GM12878 (cell line): ENCODE measurements around the gene TTC16. TPM values are rescaled to one million over a fixed set of nuclear protein-coding genes. Genes with fewer than 3 reads are reported as not detected.

Source experiments
- ATAC-seq: fragments of 200-7000 bp; cut with Tn5 transposase; 3 replicates; pipeline ENCODE4 v1.9.1; 2020; ENCODE audit warnings: mild to moderate bottlenecking, moderate library complexity
- BruUV-seq: library from RNA; stranded (reverse); fragments of 400-500 nt; replicated peaks from 2 replicates; lab custom pipeline; 2021; lab: Mats Ljungman, UMichigan
- CTCF ChIA-PET: fragments of 300-600 bp; sonication (Branson Sonifier 250); formaldehyde crosslinking; extraction: SDS; loops from one replicate; lab custom pipeline; 2021; ENCODE audit warnings: inconsistent platforms; lab: Yijun Ruan, JAX
- POLR2A ChIA-PET: fragments of 350-600 bp; formaldehyde crosslinking; extraction: SDS; loops from one replicate; lab custom pipeline; 2021; ENCODE audit warnings: inconsistent platforms; lab: Charles Lee
- RAD21 ChIA-PET: fragments of 300-600 bp; sonication (Branson Sonifier 250); formaldehyde crosslinking; loops from one replicate; lab custom pipeline; 2023; ENCODE audit warnings: antibody characterized with exemption; ENCODE audit not compliant: unreplicated experiment; lab: Charles Lee
- SMC1A ChIA-PET: fragments of 300-600 bp; sonication (Branson Sonifier 250); formaldehyde crosslinking; loops from one replicate; lab custom pipeline; 2023; ENCODE audit not compliant: unreplicated experiment, uncharacterized antibody; lab: Charles Lee
- DNase-seq: peaks from one replicate; pipeline ENCODE4 v3.0.0-alpha.2; 2011; ENCODE audit warnings: low read depth, low spot score
- FAIRE-seq: peaks from 3 replicates; lab custom pipeline; 2011; peaks lifted over from hg19 to GRCh38; lab: Jason Lieb, UNC
- H2AFZ ChIP-seq: 2 replicates; pipeline ENCODE4 v1.6.0; 2011; ENCODE audit warnings: low read depth, low read length, control low read depth; ENCODE audit not compliant: control insufficient read depth
- H3K27ac ChIP-seq: 2 replicates; pipeline ENCODE4 v1.5.1; 2011; ENCODE audit warnings: control low read depth; ENCODE audit not compliant: control insufficient read depth, insufficient read depth
- H3K27me3 ChIP-seq, 2 experiments: replicated peaks in 1 of 2; 2 replicates each; pipeline versions ENCODE4 v1.6.0 to v1.6.1; 2011; ENCODE audit warnings: low read length in 1 of 2; ENCODE audit not compliant: control insufficient read depth in 2 of 2, insufficient read depth in 2 of 2
- H3K36me3 ChIP-seq, 2 experiments: 2 replicates each; pipeline ENCODE4 v1.5.1; 2011; ENCODE audit warnings: low read length in 1 of 2; ENCODE audit not compliant: control insufficient read depth in 2 of 2, insufficient read depth in 2 of 2
- H3K4me1 ChIP-seq: 2 replicates; pipeline ENCODE4 v1.6.1; 2011; ENCODE audit warnings: mild to moderate bottlenecking, low read length, moderate library complexity, mixed read lengths; ENCODE audit not compliant: control insufficient read depth, insufficient read depth
- H3K4me2 ChIP-seq: 2 replicates; pipeline ENCODE4 v1.6.0; 2011; ENCODE audit warnings: control low read depth; ENCODE audit not compliant: control insufficient read depth, insufficient read depth
- H3K4me3 ChIP-seq: fragments of 200-600 bp; sonication (generic); 2 replicates; pipeline ENCODE4 v1.5.1; 2016
- H3K79me2 ChIP-seq: 2 replicates; pipeline ENCODE4 v1.6.0; 2011; ENCODE audit warnings: low read length; ENCODE audit not compliant: control insufficient read depth, insufficient read depth
- H3K9ac ChIP-seq: 2 replicates; pipeline ENCODE4 v1.8.0; 2011; ENCODE audit warnings: low read length, control low read depth, mixed read lengths; ENCODE audit not compliant: control insufficient read depth, insufficient read depth
- H3K9me3 ChIP-seq: replicated peaks from 3 replicates; pipeline ENCODE4 v1.5.1; 2011; ENCODE audit warnings: mild to moderate bottlenecking, low read length; ENCODE audit not compliant: control insufficient read depth, insufficient read depth
- H4K20me1 ChIP-seq: 2 replicates; pipeline ENCODE4 v1.6.0; 2011; ENCODE audit not compliant: control insufficient read depth, insufficient read depth
- EGR1 ChIP-seq, 2 experiments: IDR thresholded peaks; 1 replicate in 1 of 2; 2 replicates in 1 of 2; pipeline ENCODE4 v1.6.1; 2011 to 2012; ENCODE audit warnings: low read depth in 2 of 2, low read length in 2 of 2, borderline replicate concordance in 1 of 2, mild to moderate bottlenecking in 1 of 2, moderate library complexity in 1 of 2
- ESRRA ChIP-seq: IDR thresholded peaks from 2 replicates; pipeline ENCODE4 v1.6.1; 2012; ENCODE audit warnings: mild to moderate bottlenecking, low read length, improper control_type of control experiment
- GATAD2B ChIP-seq: fragments of 450-650 bp; conservative IDR thresholded peaks from 2 replicates; pipeline ENCODE4 v1.6.1; 2017; ENCODE audit warnings: low read depth, mild to moderate bottlenecking, moderate library complexity
- IRF3 ChIP-seq: fragments of 450-650 bp; IDR thresholded peaks from 2 replicates; pipeline ENCODE4 v1.6.1; 2014; ENCODE audit warnings: mild to moderate bottlenecking
- MEF2B ChIP-seq: fragments of 450-650 bp; IDR thresholded peaks from 2 replicates; pipeline ENCODE4 v1.6.1; 2018; ENCODE audit warnings: mild to moderate bottlenecking, moderate library complexity; ENCODE audit not compliant: partially characterized antibody, poor library complexity, severe bottlenecking
- MTA2 ChIP-seq: fragments of 450-650 bp; IDR thresholded peaks from 2 replicates; pipeline ENCODE4 v1.6.1; 2016; ENCODE audit warnings: low read depth, mild to moderate bottlenecking, moderate library complexity
- MYC ChIP-seq: IDR thresholded peaks from 2 replicates; pipeline ENCODE4 v1.6.1; 2011; ENCODE audit warnings: mild to moderate bottlenecking, low read length, moderate library complexity, inconsistent platforms; ENCODE audit not compliant: insufficient read depth, insufficient replicate concordance, insufficient read length, severe bottlenecking
- PKNOX1 ChIP-seq: fragments of 450-650 bp; IDR thresholded peaks from 2 replicates; pipeline ENCODE4 v1.6.1; 2016; ENCODE audit warnings: mild to moderate bottlenecking
- RB1 ChIP-seq: fragments of 450-650 bp; formaldehyde crosslinking; IDR thresholded peaks from 2 replicates; pipeline ENCODE4 v1.6.1; 2017; ENCODE audit warnings: mild to moderate bottlenecking, borderline replicate concordance
- SMARCA5 ChIP-seq: fragments of 450-650 bp; IDR thresholded peaks from 2 replicates; pipeline ENCODE4 v1.6.1; 2017; ENCODE audit warnings: mild to moderate bottlenecking
- SREBF1 ChIP-seq: IDR thresholded peaks from 2 replicates; pipeline ENCODE4 v1.6.1; 2012; ENCODE audit warnings: mild to moderate bottlenecking, low read length
- SREBF2 ChIP-seq: IDR thresholded peaks from 2 replicates; pipeline ENCODE4 v1.6.1; 2012; ENCODE audit warnings: mild to moderate bottlenecking, low read length
- SRF ChIP-seq, 2 experiments: IDR thresholded peaks; 2 replicates each; pipeline ENCODE4 v1.6.1; 2011; ENCODE audit warnings: low read depth in 2 of 2, low read length in 2 of 2, mild to moderate bottlenecking in 1 of 2, moderate library complexity in 1 of 2
- TCF12 ChIP-seq: IDR thresholded peaks from 2 replicates; pipeline ENCODE4 v1.6.1; 2011; ENCODE audit warnings: low read depth, mild to moderate bottlenecking, low read length
- TCF3 ChIP-seq: IDR thresholded peaks from 2 replicates; pipeline ENCODE4 v1.6.1; 2012; ENCODE audit warnings: low read depth, mild to moderate bottlenecking, low read length, borderline replicate concordance; ENCODE audit not compliant: insufficient read depth
- ZNF592 ChIP-seq: fragments of 450-650 bp; IDR thresholded peaks from 2 replicates; pipeline ENCODE4 v1.6.1; 2017; ENCODE audit warnings: mild to moderate bottlenecking, moderate library complexity
- ZNF622 ChIP-seq: fragments of 450-650 bp; IDR thresholded peaks from 2 replicates; pipeline ENCODE4 v1.6.1; 2017; ENCODE audit warnings: mild to moderate bottlenecking, inconsistent platforms
- WGBS: methylation state at CpG from one replicate; pipeline ENCODE4 v1.1.6; 2016; ENCODE audit warnings: low lambda C conversion rate; ENCODE audit not compliant: insufficient replicate concordance, insufficient coverage; ENCODE audit errors: missing lambda C conversion rate; 5-methylcytosine and 5-hydroxymethylcytosine counted together
- in situ Hi-C: fragments of 300-500 bp; cut with MboI; formaldehyde crosslinking; loops from 9 replicates; pipeline ENCODE4 v1.14.3; 2018; ENCODE audit warnings: mixed read lengths
- intact Hi-C: fragments of 100-400 bp; cut with micrococcal nuclease; formaldehyde crosslinking; loops from one replicate; pipeline ENCODE4 v1.14.2; 2022; ENCODE audit not compliant: unreplicated experiment
- polyA plus RNA-seq, 11 experiments: library from polyadenylated mRNA; depleted of rRNA in 4 of 11; unstranded in 6 of 11; stranded (reverse) in 5 of 11; fragments of >200 nt; fragmentation: Nextera tagmentation in 4 of 11; fragmentation: Illumina TruSeq in 1 of 11; extraction: Ambion mirVana in 4 of 11; extraction: Trizol in 1 of 11; gene quantifications; 1 replicate in 1 of 11; 2 replicates in 10 of 11; pipeline versions ENCODE4 v1.2.1 to v1.2.3, GENCODE V29; 2011 to 2016; ENCODE audit warnings: inconsistent platforms in 2 of 11, missing spikeins in 2 of 11, low read depth in 1 of 11
- total RNA-seq, 4 experiments: library from RNA; depleted of rRNA in 3 of 4; stranded (reverse); fragments of >200 nt in 3 of 4; fragmentation: Illumina TruSeq in 1 of 4; extraction: Trizol in 1 of 4; gene quantifications; 2 replicates each; pipeline versions ENCODE4 v1.2.1 to v1.2.3, GENCODE V29; 2013 to 2021

Gene TTC16
- total and polyA plus RNA-seq, 10 of the 15 experiments (the other 5 are each of a cell fraction or from before 2014, with no cell fraction given), result 0.03 TPM; not detected in 9

- no peaks in the 10 kb centered on the region for H3K9me3 ChIP-seq
- FAIRE-seq (no peak), ATAC-seq (no peak), DNase-seq (no peak)
- in situ Hi-C loops, result loop anchor here (5.0 kb wide), 2 partner anchors 142 to 232 kb away; no protein-coding TSS in a partner anchor
- SMC1A ChIA-PET, result interaction anchor here (0.8 to 2.3 kb wide), 26 partner anchors 11 to 338 kb away, joined by 3 to 25 read pairs (median 6); partner anchors contain the start of genes CDK9, CFAP157, ENG and FPGS
- RAD21 ChIA-PET, result interaction anchor here (0.7 to 2.6 kb wide), 38 partner anchors 18 to 793 kb away, joined by 3 to 83 read pairs (median 4); partner anchors contain the start of genes CDK9, FPGS, PTRH1 and SH2D3C
- H3K9ac ChIP-seq, result peak overlapping the region; percentile 78; the same call in 1 of the 2 replicates
- no peaks in the 10 kb centered on the region for H3K79me2 ChIP-seq
- POLR2A ChIA-PET, result interaction anchor here (0.6 to 2.0 kb wide), 10 partner anchors 37 to 215 kb away, joined by 3 to 13 read pairs (median 4); partner anchors contain the start of genes CDK9 and SH2D3C
- WGBS, result 56% methylated on average over 21 of the region's 22 CpGs
- CTCF ChIA-PET, result interaction anchor here (0.5 to 2.5 kb wide), 60 partner anchors 10 to 1143 kb away, joined by 3 to 79 read pairs (median 5); partner anchors contain the start of genes CDK9, ENG, FPGS and PIP5KL1
- H2AFZ ChIP-seq, result peak overlapping the region; percentile 94
- H3K4me3 ChIP-seq, result peak overlapping the region; percentile 76; the same call in 1 of the 2 replicates
- H4K20me1 ChIP-seq, result no peaks in the 10 kb centered on the region
- BruUV-seq, result no TSS peak
- no peaks in the 10 kb centered on the region for H3K27me3 ChIP-seq
- intact Hi-C loops, result loop anchor here (1.0 to 2.0 kb wide), 4 partner anchors 43 to 230 kb away; no protein-coding TSS in a partner anchor
- no peaks in the 10 kb centered on the region; a peak in 1 of 4 replicates for H3K36me3 ChIP-seq
- peaks cover 6% of the 10 kb centered on the region for H3K4me1 ChIP-seq
- no peak overlapping the region; the same call in 1 of the 2 replicates for H3K27ac ChIP-seq
- peak overlapping the region; percentile 100 for H3K4me2 ChIP-seq
- TF ChIP-seq SREBF2 (no peak), PKNOX1 (no peak), MEF2B (no peak), MYC (peak; percentile 40), ZNF592 (0 out of 2 replicates have a peak, but pooled peaks have one; percentile 12), IRF3 (no peak), TCF12 (0 out of 2 replicates have a peak, but pooled peaks have one; percentile 5), RB1 (no peak; the same call in 1 of the 2 replicates), MTA2 (0 out of 2 replicates have a peak, but pooled peaks have one; percentile 21), TCF3 (no peak), EGR1 (IDR thresholded peaks at IDR 0.05; ENCODE audit: borderline replicate concordance in 1 of 2, low read depth in 2 of 2, low read length in 2 of 2) (no peak), ZNF622 (no peak), SMARCA5 (peak; percentile 73; the same call in 1 of the 2 replicates), SREBF1 (no peak), ESRRA (no peak), SRF (IDR thresholded peaks at IDR 0.05; ENCODE audit: low read depth in 2 of 2, low read length in 2 of 2) (0 out of 4 replicates have a peak, but pooled peaks of 1 of the 2 experiments have one; percentile 31), GATAD2B (no peak)
These were observed 18.4 kb downstream of the TTC16 start for GRCh38 chr9:127734247-127734746.
